BLaER1 treated with 17β-estradiol and CSF1 and Interleukin-3, amounts not matched to agents 10 nM and 100 nM (cell line): ENCODE results near the gene ADGRV1.
"Not testable (repeated sequence)": the region's sequence is repeated elsewhere in the genome, so short reads cannot be mapped to it uniquely, and the experiment has no call there.

Experiments used
- H3K27ac ChIP-seq, 11 experiments: shearing (Covaris generic); formaldehyde crosslinking; 2 replicates each; pipeline ENCODE4 v1.8.1; 2022
- H3K27me3 ChIP-seq, 11 experiments: shearing (Covaris generic); formaldehyde crosslinking; 2 replicates each; pipeline ENCODE4 v1.8.1; 2022
- H3K36me3 ChIP-seq, 11 experiments: shearing (Covaris generic); formaldehyde crosslinking; 2 replicates each; pipeline ENCODE4 v1.8.1; 2022
- H3K4me1 ChIP-seq, 10 experiments: shearing (Covaris generic); formaldehyde crosslinking; 2 replicates each; pipeline ENCODE4 v1.8.1; 2022
- H3K4me2 ChIP-seq, 11 experiments: shearing (Covaris generic); formaldehyde crosslinking; 2 replicates each; pipeline ENCODE4 v1.8.1; 2022
- H3K4me3 ChIP-seq, 10 experiments: shearing (Covaris generic); formaldehyde crosslinking; 2 replicates each; pipeline ENCODE4 v1.8.1; 2022
- H3K9ac ChIP-seq, 11 experiments: shearing (Covaris generic); formaldehyde crosslinking; 2 replicates each; pipeline ENCODE4 v1.8.1; 2022
- H3K9me3 ChIP-seq, 11 experiments: shearing (Covaris generic); formaldehyde crosslinking; replicated peaks in 1 of 11; 2 replicates each; pipeline ENCODE4 v1.8.1; 2022
- H4K20me1 ChIP-seq, 11 experiments: shearing (Covaris generic); formaldehyde crosslinking; 2 replicates each; pipeline ENCODE4 v1.8.1; 2022
- Cebpa-rat ChIP-seq, 11 experiments: shearing (Covaris generic); IDR thresholded peaks; 2 replicates each; pipeline ENCODE4 v1.8.1; 2022

Gene ADGRV1

DNA sequence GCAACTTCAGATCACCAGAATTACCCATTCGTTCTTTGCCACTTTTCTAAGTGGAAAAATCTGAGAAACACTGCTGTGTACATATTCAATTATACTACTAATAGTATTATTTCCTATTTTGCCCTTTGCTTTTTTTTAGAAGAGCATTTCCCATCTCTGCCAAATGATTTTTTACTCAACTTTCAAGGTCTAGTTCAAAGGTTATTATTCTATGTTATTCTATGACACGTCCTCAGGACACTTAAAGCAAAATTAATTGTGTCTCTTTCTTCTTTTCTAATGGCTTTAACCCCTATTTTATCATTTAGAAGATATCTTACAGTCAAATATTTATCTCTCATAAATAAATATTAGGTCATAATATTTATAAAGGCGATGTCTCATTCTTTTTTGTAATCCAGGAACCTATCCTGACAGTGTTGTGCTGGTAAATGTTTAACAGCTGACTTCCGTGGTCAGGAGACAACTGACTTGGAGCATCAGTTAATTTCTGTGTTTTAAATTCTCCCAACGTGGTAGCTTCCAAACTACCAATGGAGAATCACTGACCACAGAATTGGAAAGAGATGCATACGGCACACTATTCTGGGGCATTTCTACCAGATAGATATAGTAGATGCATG lies 449.3 kb downstream of the ADGRV1 start:
- Histone ChIP-seq H3K9me3 (peaks cover 0 to 4% (median 0%) of the 10 kb centered on the region in 11 experiments; a peak in 2 of 22 replicates), H3K27me3 (no peaks in the 10 kb centered on the region), H3K36me3 (no peaks in the 10 kb centered on the region), H3K4me3 (no peak overlapping the region), H3K9ac (no peak overlapping the region), H3K4me1 (peaks cover 0 to 9% (median 6%) of the 10 kb centered on the region in 10 experiments; a peak in 9 of 20 replicates), H3K27ac (no peak overlapping the region), H3K4me2 (no peak overlapping the region), H4K20me1 (no peaks in the 10 kb centered on the region)
- TF ChIP-seq Cebpa-rat (IDR thresholded peaks at IDR 0.05): no peak

DNA sequence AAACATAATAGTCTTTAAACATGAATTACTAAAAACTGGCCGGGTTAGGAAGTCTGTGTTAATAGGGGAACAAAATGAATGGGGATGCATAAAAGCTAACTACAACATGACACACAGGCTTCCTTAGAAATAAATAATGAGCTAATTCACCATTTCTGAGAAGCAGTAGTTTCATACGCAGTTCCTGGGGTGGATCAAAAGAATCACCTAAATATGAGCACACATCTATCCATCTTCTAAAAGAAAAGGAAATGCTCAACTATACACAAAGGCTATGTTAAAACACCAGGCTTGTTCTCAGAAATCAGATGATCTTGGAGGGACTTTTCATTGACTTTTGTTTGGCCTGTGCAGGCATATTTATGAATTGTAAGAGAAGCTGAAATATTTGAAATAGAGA lies 451.5 kb downstream of the ADGRV1 start:
- Histone ChIP-seq H3K4me2 (no peak overlapping the region), H3K4me1 (no peaks in the 10 kb centered on the region), H3K27ac (no peak overlapping the region), H3K27me3 (no peaks in the 10 kb centered on the region), H4K20me1 (no peaks in the 10 kb centered on the region), H3K9me3 (peaks cover 0 to 17% (median 0%) of the 10 kb centered on the region in 11 experiments; a peak in 6 of 22 replicates), H3K9ac (no peak overlapping the region), H3K36me3 (no peaks in the 10 kb centered on the region), H3K4me3 (no peak overlapping the region)
- TF ChIP-seq Cebpa-rat (IDR thresholded peaks at IDR 0.05): no peak

DNA sequence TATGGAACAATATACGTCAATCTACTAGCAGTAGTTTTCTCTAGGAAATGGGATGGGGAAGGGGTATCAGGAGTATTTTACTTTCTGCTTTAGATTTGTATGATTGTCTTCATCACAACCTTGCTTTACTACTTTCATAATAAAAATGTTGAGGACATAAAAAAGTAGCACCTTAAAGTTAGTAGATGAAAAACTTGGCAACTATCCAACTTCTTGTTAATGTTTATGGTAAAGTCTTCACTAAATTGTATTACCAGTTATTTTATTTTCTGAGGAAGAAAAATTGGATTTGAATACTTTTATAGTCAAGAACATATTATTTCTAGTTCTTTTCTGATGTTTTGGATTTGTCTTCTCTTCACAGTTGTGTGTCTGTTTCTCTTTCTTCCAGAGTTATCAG lies 452.4 kb downstream of the ADGRV1 start:
- no peak overlapping the region for H3K9ac ChIP-seq
- peaks cover 0 to 19% (median 0%) of the 10 kb centered on the region in 11 experiments; a peak in 6 of 22 replicates for H3K9me3 ChIP-seq
- no peaks in the 10 kb centered on the region for H3K4me1 ChIP-seq
- no peaks in the 10 kb centered on the region for H3K27me3 ChIP-seq
- no peak overlapping the region for H3K27ac ChIP-seq
- TF ChIP-seq Cebpa-rat (IDR thresholded peaks at IDR 0.05): no peak
- no peaks in the 10 kb centered on the region for H4K20me1 ChIP-seq
- H3K4me3 ChIP-seq: no peak overlapping the region
- no peak overlapping the region for H3K4me2 ChIP-seq
- no peaks in the 10 kb centered on the region for H3K36me3 ChIP-seq

- not testable (repeated sequence) for H3K4me1 ChIP-seq, H4K20me1 ChIP-seq, H3K4me3 ChIP-seq, H3K27ac ChIP-seq, H3K9ac ChIP-seq, H3K36me3 ChIP-seq, H3K4me2 ChIP-seq, H3K27me3 ChIP-seq
- H3K9me3 ChIP-seq: peaks cover 0 to 19% (median 0%) of the 10 kb centered on the region in 11 experiments; a peak in 6 of 22 replicates
These were observed 454.3 kb downstream of the ADGRV1 start for GRCh38 chr5:91012867-91013266.

DNA sequence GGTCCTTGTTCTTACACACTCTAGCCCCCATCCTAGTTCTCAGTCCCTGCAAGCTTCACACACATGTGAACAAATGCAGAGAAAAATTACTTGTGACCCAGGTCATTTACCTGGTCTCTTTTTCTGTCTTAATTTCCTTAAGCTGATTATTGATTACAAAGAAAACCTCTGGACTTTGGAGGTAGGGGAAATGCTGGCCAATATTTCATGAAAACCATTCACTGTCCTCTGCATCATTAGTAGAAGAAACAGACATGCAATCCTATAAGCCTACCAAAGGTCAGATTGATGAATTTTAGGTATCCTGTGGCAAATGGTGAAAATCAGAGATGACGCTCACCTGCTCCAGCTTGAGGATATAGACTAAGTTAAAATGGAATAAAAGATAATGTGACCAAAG lies 457.7 kb downstream of the ADGRV1 start:
- Histone ChIP-seq H3K4me3 (no peak overlapping the region), H3K4me2 (no peak overlapping the region), H4K20me1 (no peaks in the 10 kb centered on the region)

GRCh38 chr5:91016954-91017700 lies 458.5 kb downstream of the ADGRV1 start:
- H4K20me1 ChIP-seq: no peaks in the 10 kb centered on the region
- no peak overlapping the region for H3K27ac ChIP-seq
- H3K4me3 ChIP-seq: no peak overlapping the region
- TF ChIP-seq Cebpa-rat (IDR thresholded peaks at IDR 0.05): no peak
- no peaks in the 10 kb centered on the region for H3K27me3 ChIP-seq
- no peak overlapping the region for H3K9ac ChIP-seq
- H3K36me3 ChIP-seq: no peaks in the 10 kb centered on the region
- no peaks in the 10 kb centered on the region for H3K4me1 ChIP-seq
- H3K4me2 ChIP-seq: no peak overlapping the region
- peaks cover 0 to 19% (median 0%) of the 10 kb centered on the region in 11 experiments; a peak in 6 of 22 replicates for H3K9me3 ChIP-seq

More for the DNA sequence above, 457.7 kb downstream of the ADGRV1 start:
- Histone ChIP-seq H3K9ac (no peak overlapping the region), H3K36me3 (no peaks in the 10 kb centered on the region), H3K27ac (no peak overlapping the region), H3K4me1 (no peaks in the 10 kb centered on the region), H3K27me3 (no peaks in the 10 kb centered on the region), H3K9me3 (peaks cover 0 to 19% (median 0%) of the 10 kb centered on the region in 11 experiments; a peak in 6 of 22 replicates)
- TF ChIP-seq Cebpa-rat (IDR thresholded peaks at IDR 0.05): no peak

- Histone ChIP-seq H3K27me3 (no peaks in the 10 kb centered on the region), H4K20me1 (no peaks in the 10 kb centered on the region), H3K4me2 (no peak overlapping the region), H3K36me3 (no peaks in the 10 kb centered on the region), H3K4me1 (no peaks in the 10 kb centered on the region), H3K9ac (no peak overlapping the region), H3K9me3 (peaks cover 0 to 13% (median 0%) of the 10 kb centered on the region in 11 experiments; a peak in 6 of 22 replicates), H3K27ac (no peak overlapping the region), H3K4me3 (no peak overlapping the region)
- TF ChIP-seq Cebpa-rat (IDR thresholded peaks at IDR 0.05): no peak
These were observed 459.6 kb downstream of the ADGRV1 start for GRCh38 chr5:91018200-91018599.

DNA sequence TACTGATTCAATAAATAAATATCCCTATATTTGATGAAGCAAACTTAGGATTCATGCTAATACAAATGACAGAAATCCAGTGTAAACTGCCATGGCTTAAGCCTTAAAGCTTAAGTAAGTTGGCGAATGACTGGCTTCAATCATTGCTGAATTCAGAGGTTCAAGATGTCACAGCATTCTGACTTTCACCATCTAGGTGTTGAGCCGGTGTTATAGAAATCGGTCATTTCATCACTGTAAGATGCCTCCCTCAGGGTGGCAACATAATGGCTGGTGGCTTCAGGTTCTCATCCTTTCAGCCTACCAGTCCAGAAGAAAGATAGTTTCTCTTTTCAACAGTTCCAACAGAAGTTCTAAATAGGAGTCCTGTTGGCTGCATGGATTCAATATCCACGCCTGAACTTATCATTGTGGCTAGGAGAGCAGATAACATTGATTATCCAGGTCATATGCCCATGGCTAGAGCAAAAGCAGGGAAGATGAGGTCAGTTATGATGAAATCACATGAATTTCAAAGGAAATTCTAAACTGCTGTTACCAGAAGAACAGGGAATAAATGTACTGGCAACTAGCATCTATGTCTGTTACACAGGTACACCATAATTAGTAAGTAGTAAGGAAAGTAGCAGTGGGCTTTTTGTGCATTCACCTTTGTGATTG lies 460.2 kb downstream of the ADGRV1 start:
- no peaks in the 10 kb centered on the region for H3K36me3 ChIP-seq
- H3K27ac ChIP-seq: no peak overlapping the region
- TF ChIP-seq Cebpa-rat (IDR thresholded peaks at IDR 0.05): no peak
- peaks cover 0 to 11% (median 0%) of the 10 kb centered on the region in 11 experiments; a peak in 5 of 22 replicates for H3K9me3 ChIP-seq
- no peaks in the 10 kb centered on the region for H3K4me1 ChIP-seq
- H3K4me3 ChIP-seq: no peak overlapping the region
- H4K20me1 ChIP-seq: no peaks in the 10 kb centered on the region
- no peaks in the 10 kb centered on the region for H3K27me3 ChIP-seq
- no peak overlapping the region for H3K4me2 ChIP-seq
- no peak overlapping the region for H3K9ac ChIP-seq

- Histone ChIP-seq H3K4me3 (no peak overlapping the region), H3K36me3 (no peaks in the 10 kb centered on the region), H3K9me3 (peaks cover 0 to 3% (median 0%) of the 10 kb centered on the region in 11 experiments; a peak in 3 of 22 replicates), H3K27ac (no peak overlapping the region), H4K20me1 (no peaks in the 10 kb centered on the region), H3K27me3 (no peaks in the 10 kb centered on the region), H3K9ac (no peak overlapping the region), H3K4me1 (no peaks in the 10 kb centered on the region), H3K4me2 (no peak overlapping the region)
- no peak for TF ChIP-seq Cebpa-rat (IDR thresholded peaks at IDR 0.05)
These were observed 461.6 kb downstream of the ADGRV1 start for GRCh38 chr5:91020065-91020800.
